Skeletal muscle satellite cell (primary cell): ENCODE measurements around the gene TRPV5.

Experiments
- H3K27me3 ChIP-seq: 2 replicates; pipeline ENCODE4 v1.7.0; 2013; ENCODE audit warnings: low read length; ENCODE audit not compliant: control insufficient read depth, insufficient read depth
- H3K36me3 ChIP-seq: 2 replicates; pipeline ENCODE4 v1.7.0; 2013; ENCODE audit warnings: mild to moderate bottlenecking, control low read depth, low read length; ENCODE audit not compliant: insufficient read depth
- H3K4me1 ChIP-seq: 2 replicates; pipeline ENCODE4 v1.7.0; 2013; ENCODE audit warnings: low read length; ENCODE audit not compliant: control insufficient read depth, insufficient read depth
- H3K4me2 ChIP-seq: 2 replicates; pipeline ENCODE4 v1.7.0; 2013; ENCODE audit warnings: mild to moderate bottlenecking, low read length
- H3K4me3 ChIP-seq: 2 replicates; pipeline ENCODE4 v1.7.0; 2013; ENCODE audit warnings: low read length
- H3K9ac ChIP-seq: 2 replicates; pipeline ENCODE4 v1.7.0; 2013; ENCODE audit warnings: mild to moderate bottlenecking, low read depth, low read length, moderate library complexity
- H3K9me3 ChIP-seq: replicated peaks from 2 replicates; pipeline ENCODE4 v1.7.0; 2013; ENCODE audit warnings: mild to moderate bottlenecking, control low read depth, low read length

TRPV5 gene

GRCh38 chr7:142873871-142874270 lies 59.7 kb downstream of the TRPV5 start:
- H3K36me3 ChIP-seq: peaks cover 7% of the 10 kb centered on the region
- H3K4me2 ChIP-seq: no peak overlapping the region
- no peak overlapping the region for H3K9ac ChIP-seq
- no peaks in the 10 kb centered on the region for H3K9me3 ChIP-seq
- no peaks in the 10 kb centered on the region for H3K4me1 ChIP-seq
- peaks cover 26% of the 10 kb centered on the region for H3K27me3 ChIP-seq
- no peak overlapping the region for H3K4me3 ChIP-seq

DNA sequence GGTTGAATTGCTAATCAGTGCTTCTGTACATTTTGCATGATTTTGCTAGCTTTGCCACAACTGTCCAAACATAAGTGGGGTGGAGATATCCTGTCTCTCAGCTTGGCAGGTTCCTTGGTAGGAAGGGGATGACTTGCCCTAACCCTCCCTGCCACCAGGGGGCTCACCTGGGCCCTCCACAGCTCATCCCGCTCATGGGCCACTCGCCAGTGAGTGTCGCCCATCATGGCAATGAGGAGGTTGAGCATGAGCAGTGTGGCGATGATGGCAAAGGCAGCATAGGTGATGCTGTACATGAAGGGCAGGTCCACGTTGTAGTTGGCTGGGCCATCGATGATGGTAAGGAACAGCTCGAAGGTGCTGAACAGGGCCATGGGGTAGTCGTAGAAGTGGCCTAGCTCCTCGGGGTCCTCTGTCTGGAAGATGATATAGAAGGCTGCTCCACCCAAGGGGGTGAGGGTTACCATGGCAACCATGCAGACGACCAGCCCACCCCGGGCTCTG lies 60.2 kb downstream of the TRPV5 start:
- Histone ChIP-seq H3K4me2 (no peak overlapping the region), H3K36me3 (peaks cover 7% of the 10 kb centered on the region), H3K4me3 (no peak overlapping the region), H3K9me3 (no peaks in the 10 kb centered on the region), H3K4me1 (no peaks in the 10 kb centered on the region), H3K27me3 (peaks cover 21% of the 10 kb centered on the region), H3K9ac (no peak overlapping the region)

- H3K9ac ChIP-seq: no peak overlapping the region
- peaks cover 11% of the 10 kb centered on the region for H3K27me3 ChIP-seq
- H3K36me3 ChIP-seq: peaks cover 7% of the 10 kb centered on the region
- no peaks in the 10 kb centered on the region for H3K9me3 ChIP-seq
- H3K4me3 ChIP-seq: no peak overlapping the region
- no peaks in the 10 kb centered on the region for H3K4me1 ChIP-seq
- no peak overlapping the region for H3K4me2 ChIP-seq
Observed at GRCh38 chr7:142872106-142872675, 61.4 kb downstream of the TRPV5 start.

DNA sequence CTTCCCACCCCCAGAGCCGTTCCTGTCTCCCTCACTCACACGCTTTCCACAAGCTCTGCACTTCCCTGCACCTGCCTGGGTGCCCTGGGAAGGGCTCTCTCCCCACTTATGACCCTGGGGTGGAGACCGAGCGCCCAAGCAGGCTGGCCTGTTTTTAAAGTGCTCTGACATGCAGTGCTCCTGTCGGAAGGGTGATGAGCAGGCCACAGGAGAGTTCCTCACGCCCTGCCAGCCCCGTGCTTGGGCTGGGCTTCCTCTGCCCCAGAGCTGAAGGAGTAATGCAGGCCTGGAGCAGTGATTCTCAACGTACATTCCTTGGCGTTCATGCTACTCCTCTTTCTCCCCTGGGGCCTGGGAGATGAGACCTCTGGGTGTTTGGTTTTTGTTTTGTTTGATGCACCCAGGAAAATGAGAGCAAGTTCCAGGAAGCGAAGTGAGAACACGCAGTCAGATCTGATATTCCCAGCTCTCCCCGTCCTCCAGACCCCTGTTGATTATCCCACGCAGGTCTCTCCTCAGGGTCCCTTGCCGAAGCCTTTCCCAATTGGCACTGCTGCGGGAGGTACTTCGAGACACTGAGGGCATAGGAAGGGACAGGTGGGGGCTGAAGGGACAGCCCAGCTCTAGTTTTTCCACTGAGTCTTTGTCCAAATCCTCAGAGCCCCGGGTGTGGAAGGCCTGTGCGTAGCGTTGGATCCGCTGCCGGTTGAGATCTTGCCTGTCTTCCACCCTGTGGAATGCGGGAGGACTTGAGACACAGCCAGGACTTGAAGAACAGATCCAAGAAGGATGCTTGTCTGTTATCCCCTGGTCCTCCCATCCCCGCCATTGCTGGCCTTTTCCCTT lies 62.1 kb downstream of the TRPV5 start:
- peaks cover 7% of the 10 kb centered on the region for H3K36me3 ChIP-seq
- H3K4me3 ChIP-seq: no peak overlapping the region
- H3K9ac ChIP-seq: no peak overlapping the region
- H3K9me3 ChIP-seq: no peaks in the 10 kb centered on the region
- H3K4me1 ChIP-seq: no peaks in the 10 kb centered on the region
- peaks cover 4% of the 10 kb centered on the region for H3K27me3 ChIP-seq
- no peak overlapping the region for H3K4me2 ChIP-seq

GRCh38 chr7:142870566-142871259 lies 62.8 kb downstream of the TRPV5 start:
- no peaks in the 10 kb centered on the region for H3K4me1 ChIP-seq

GRCh38 chr7:142870147-142870559 lies 63.4 kb downstream of the TRPV5 start:
- Histone ChIP-seq H3K9ac (no peak overlapping the region), H3K4me3 (no peak overlapping the region), H3K4me2 (no peak overlapping the region), H3K27me3 (no peaks in the 10 kb centered on the region), H3K36me3 (peaks cover 7% of the 10 kb centered on the region), H3K4me1 (no peaks in the 10 kb centered on the region), H3K9me3 (no peaks in the 10 kb centered on the region)

More at GRCh38 chr7:142870566-142871259, 62.8 kb downstream of the TRPV5 start:
- Histone ChIP-seq H3K9me3 (no peaks in the 10 kb centered on the region), H3K27me3 (peaks cover 4% of the 10 kb centered on the region), H3K36me3 (peaks cover 7% of the 10 kb centered on the region), H3K9ac (no peak overlapping the region), H3K4me2 (no peak overlapping the region), H3K4me3 (no peak overlapping the region)

DNA sequence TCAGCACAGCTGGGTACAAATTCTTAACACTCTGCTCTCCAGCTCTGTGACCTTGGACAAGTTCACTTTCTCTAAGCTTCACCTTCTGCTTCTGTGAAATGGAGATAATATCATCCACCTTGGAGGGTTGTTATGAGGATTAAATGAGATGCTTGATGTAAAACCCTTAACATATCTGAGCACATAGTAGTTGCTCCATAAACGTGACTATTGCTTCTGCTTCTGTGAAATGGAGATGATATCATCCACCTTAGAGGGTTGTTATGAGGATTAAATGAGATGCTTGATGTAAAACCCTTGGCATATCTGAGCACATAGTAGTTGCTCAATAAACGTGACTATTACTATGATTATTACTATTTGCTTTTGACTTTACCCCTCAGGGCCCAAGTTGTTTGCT lies 64.1 kb downstream of the TRPV5 start:
- H3K4me1 ChIP-seq: no peaks in the 10 kb centered on the region
- H3K9me3 ChIP-seq: no peaks in the 10 kb centered on the region
- H3K36me3 ChIP-seq: peaks cover 7% of the 10 kb centered on the region
- no peak overlapping the region for H3K9ac ChIP-seq
- H3K4me3 ChIP-seq: no peak overlapping the region
- no peaks in the 10 kb centered on the region for H3K27me3 ChIP-seq
- H3K4me2 ChIP-seq: no peak overlapping the region

DNA sequence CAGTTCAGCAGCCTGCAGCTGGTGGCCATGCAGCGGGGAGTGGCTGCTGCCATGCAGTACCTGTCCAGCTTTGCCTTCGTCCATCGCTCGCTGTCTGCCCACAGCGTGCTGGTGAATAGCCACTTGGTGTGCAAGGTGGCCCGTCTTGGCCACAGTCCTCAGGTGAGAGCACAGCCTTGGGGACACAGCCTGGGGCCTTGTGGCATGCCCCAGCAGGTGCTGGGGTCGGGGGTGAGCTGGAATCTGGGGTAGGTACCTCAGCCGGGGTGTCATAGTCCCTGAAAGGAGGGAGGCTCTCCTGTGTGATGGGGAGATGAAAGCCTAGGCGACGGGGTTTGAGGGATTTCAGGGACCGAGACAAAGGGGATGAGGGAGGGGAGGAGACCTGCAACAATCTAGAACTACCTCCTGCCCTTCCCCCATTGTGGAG lies 64.5 kb downstream of the TRPV5 start:
- H3K36me3 ChIP-seq: peaks cover 7% of the 10 kb centered on the region
- no peak overlapping the region for H3K9ac ChIP-seq
- H3K9me3 ChIP-seq: no peaks in the 10 kb centered on the region
- no peaks in the 10 kb centered on the region for H3K27me3 ChIP-seq
- H3K4me1 ChIP-seq: no peaks in the 10 kb centered on the region
- no peak overlapping the region for H3K4me2 ChIP-seq
- H3K4me3 ChIP-seq: no peak overlapping the region

GRCh38 chr7:142868188-142868985 lies 65.2 kb downstream of the TRPV5 start:
- Histone ChIP-seq H3K27me3 (no peaks in the 10 kb centered on the region), H3K9me3 (no peaks in the 10 kb centered on the region), H3K4me3 (no peak overlapping the region), H3K36me3 (peaks cover 7% of the 10 kb centered on the region), H3K9ac (no peak overlapping the region), H3K4me1 (no peaks in the 10 kb centered on the region), H3K4me2 (no peak overlapping the region)

DNA sequence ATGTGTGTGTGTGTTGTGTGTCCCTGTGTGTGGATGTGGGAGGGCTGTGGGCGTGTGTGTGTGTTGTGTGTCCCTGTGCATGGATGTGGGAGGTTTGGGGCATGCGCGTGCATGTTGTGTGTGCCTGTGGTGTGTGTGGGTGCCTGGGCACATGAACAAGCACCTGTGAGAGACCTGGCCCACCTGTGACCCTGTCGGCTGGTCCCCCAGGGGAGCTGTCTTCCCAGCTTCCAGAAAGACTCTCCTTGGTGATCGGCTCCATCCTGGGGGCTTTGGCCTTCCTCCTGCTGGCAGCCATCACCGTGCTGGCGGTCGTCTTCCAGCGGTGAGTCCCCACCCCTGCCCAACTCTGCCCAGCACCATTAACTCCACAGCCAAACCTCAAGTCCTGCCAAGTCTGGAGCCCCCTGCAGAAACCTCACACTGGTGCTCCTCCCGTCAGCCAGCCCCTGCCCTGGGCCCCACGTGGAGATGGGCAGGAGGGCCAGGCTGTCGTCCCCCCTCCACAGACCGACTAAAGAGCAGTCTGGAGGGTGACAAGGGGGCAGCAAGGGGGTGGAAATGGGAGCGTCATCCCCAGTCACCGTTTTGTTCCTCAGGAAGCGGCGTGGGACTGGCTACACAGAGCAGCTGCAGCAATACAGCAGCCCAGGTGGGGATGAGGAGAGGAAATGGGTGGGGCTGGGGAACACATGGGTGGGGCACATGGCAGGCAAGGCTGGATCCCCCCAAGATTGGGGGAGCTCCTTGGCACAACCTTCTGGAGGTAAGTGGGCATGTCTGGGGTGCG lies 66.0 kb downstream of the TRPV5 start:
- H3K4me2 ChIP-seq: no peak overlapping the region
- H3K27me3 ChIP-seq: no peaks in the 10 kb centered on the region
- no peak overlapping the region for H3K4me3 ChIP-seq
- no peak overlapping the region for H3K9ac ChIP-seq
- no peaks in the 10 kb centered on the region for H3K9me3 ChIP-seq
- peaks cover 7% of the 10 kb centered on the region for H3K36me3 ChIP-seq
- no peaks in the 10 kb centered on the region for H3K4me1 ChIP-seq
